Activated T-helper 1 cell treated with Interleukin-2 at 50 U/mL for 16 hours (primary cell): ENCODE data around the gene LGALS14.

Experiments used
- DNase-seq: peaks from one replicate; pipeline ENCODE4 v3.0.0-alpha.2; 2020; ENCODE audit warnings: low read depth

The LGALS14 gene

GRCh38 chr19:39749981-39750380 is 45.7 kb downstream of the LGALS14 start:
- no peak for DNase-seq

- no peak for DNase-seq
Measured at GRCh38 chr19:39752390-39752789, 48.1 kb downstream of the LGALS14 start.

DNA sequence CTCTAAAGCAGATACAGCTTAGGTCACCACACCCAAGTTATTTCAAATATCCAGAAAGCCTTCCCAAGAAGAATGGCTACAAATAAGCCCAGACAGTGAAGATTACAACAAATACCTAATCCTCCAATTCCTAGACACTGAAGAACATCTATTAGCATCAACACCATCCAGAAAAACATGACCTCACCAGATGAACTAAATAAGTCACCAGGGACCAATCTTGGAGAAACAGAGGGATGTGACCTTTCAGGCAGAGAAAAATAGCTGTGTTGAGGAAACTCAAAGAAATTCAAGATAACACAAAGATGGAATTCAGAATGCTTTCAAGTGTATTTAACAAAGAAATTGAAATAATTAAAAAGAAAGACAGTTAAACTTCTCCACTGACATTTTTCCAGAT is 48.5 kb downstream of the LGALS14 start:
- no peak for DNase-seq

DNA sequence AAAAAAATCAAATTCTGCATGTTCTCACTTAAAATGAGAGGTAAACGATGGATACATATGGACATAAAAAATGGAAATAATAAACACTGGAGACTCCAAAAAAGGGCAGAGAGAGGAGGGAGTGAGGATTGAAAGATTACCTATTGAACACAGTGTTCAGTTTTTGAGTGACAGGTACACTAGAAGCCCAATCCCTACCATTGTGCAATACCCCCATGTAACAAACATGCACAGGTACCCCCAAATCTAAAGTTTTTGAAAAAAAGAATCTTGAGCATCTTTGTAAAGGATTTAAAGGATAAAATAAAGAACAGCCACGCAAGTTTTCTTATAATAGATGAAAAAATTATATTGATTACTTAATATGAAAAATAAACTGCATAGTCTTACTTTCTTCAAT is 50.3 kb downstream of the LGALS14 start:
- no peak for DNase-seq

DNA sequence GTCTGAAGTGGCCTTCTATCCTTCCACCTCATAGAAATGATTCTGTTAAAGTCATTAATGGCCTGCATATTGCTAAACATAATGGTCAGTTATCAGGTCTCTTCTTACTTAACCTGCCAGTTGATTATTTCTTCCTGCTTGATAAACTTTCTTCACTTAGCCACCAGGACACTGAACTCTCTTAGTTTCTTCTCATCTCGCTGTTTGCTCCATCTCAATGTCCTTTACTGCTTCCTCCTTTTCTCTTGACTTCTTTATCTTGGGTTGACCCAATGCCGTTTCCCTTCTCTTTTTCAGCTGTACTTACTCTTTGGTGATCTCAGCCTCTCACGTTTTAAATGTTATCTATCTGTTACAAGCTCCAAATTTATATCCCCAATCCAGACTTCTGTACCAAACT is 50.7 kb downstream of the LGALS14 start:
- no peak for DNase-seq
